OCI-LY7 (cell line): ENCODE measurements around the gene GOLIM4.

Source experiments
- CTCF ChIP-seq: fragments of 200-600 bp; sonication (generic); conservative IDR thresholded peaks from 2 replicates; pipeline ENCODE4 v1.5.1; 2014; ENCODE audit warnings: mild to moderate bottlenecking, antibody characterized with exemption, low read length, moderate library complexity, mixed read lengths
- EZH2phosphoT487 ChIP-seq: fragments of 200-600 bp; sonication (generic); IDR thresholded peaks from 2 replicates; pipeline ENCODE4 v1.6.1; 2018; ENCODE audit warnings: low read depth, borderline replicate concordance, mild to moderate bottlenecking, mixed run types, antibody characterized with exemption, low read length, moderate library complexity, mixed read lengths

GRCh38 chr3:168040607-168041208, 55.0 kb downstream of the GOLIM4 start:
- TF ChIP-seq CTCF (peak; percentile 87), EZH2phosphoT487 (no peak)
